Erythroblast (primary cell): ENCODE data around the gene PLA2R1.

Experiments used
- GATA1 ChIP-seq: IDR thresholded peaks from 2 replicates; pipeline ENCODE4 v1.6.1; 2011; ENCODE audit warnings: low read depth, mild to moderate bottlenecking, control low read depth, low read length, moderate library complexity
- POLR2A ChIP-seq: IDR thresholded peaks from 2 replicates; pipeline ENCODE4 v1.6.1; 2011; ENCODE audit warnings: mild to moderate bottlenecking, low read length

DNA sequence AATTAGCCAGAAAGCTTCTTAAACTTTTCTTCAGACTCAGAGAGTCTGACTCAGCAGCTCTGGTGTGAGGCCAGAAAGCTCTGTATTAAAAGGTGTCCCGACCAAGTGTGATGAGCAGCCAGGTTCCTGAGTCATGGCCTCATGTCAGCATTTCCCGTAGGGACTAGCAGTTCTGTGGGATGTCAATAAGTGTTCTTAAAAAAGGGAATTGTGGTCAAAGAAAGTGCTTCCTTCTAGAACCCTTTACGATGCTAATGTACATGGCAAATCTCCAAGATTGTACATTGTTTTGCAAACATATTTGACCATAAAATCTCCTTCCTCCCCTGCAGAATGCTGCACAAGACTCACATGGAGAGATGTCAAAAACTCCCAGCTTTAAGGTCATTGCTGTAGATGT lies 80.1 kb downstream of the PLA2R1 start:
- TF ChIP-seq POLR2A (no peak), GATA1 (no peak)
